GM18519 (cell line): ENCODE measurements around the gene COL23A1.
"Not testable (repeated sequence)": the region's sequence is repeated elsewhere in the genome, so short reads cannot be mapped to it uniquely, and the experiment has no call there.

Experiments
- ATAC-seq: cut with Tn5 transposase; IDR thresholded peaks from one replicate; pipeline ENCODE4 v1.9.1; 2021; ENCODE audit warnings: mild to moderate bottlenecking, moderate library complexity; ENCODE audit not compliant: unreplicated experiment, low FRiP score

COL23A1 gene

GRCh38 chr5:178319541-178320041 lies 270.6 kb downstream of the COL23A1 start:
- no peak for ATAC-seq

DNA sequence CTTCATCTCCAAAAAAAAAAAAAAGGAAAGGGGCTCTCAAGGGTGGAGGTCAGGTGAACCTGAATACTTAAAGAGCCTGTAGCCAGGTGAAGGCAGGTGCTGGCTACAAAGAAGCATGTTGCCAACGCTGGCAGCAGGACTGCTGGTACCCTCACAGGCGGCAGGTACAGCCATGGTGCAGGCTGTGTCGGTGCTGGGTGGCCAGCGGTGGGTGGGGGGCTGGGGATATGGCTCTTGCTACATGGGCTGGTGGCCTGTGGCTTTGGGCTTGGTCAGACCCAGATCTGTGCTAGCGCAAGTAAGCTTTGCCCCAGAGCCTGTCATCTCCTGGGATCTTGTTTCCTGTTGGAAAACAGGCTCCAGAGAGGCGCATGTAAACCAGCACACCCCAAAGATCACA lies 271.3 kb downstream of the COL23A1 start:
- no peak for ATAC-seq

GRCh38 chr5:178318382-178318781 lies 271.8 kb downstream of the COL23A1 start:
- no peak for ATAC-seq

GRCh38 chr5:178317727-178318126 lies 272.5 kb downstream of the COL23A1 start:
- not testable (repeated sequence) for ATAC-seq

GRCh38 chr5:178314961-178315820 lies 275.0 kb downstream of the COL23A1 start:
- ATAC-seq = no peak

DNA sequence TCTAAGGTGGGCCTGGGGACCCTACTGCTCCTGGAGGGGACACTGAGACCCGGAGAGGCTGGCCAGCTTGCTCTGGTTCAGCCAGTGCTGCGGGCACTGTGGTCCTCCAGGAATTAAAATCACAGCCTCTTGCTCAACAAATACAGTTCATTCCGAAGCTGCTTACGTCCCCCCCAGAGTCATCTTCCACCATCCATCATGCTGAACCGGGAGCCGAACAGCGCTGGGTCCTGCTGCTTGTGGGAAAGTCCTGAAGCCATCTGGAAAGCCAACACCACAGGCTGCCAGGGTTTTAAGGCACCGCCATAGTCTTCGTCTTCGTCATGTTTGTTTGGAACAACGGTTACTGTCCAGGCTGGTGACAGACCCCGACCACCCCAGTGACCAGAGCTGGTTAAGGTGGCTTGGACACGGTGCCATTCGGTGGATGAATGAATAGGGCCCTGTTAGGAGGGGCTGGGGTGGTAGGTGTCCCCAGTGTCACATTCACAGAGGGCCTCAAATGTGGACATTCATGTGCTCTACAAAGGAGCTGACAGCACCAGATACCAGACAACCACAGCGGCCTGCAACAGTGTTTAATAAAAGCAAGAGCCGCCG lies 276.0 kb downstream of the COL23A1 start:
- ATAC-seq = no peak

DNA sequence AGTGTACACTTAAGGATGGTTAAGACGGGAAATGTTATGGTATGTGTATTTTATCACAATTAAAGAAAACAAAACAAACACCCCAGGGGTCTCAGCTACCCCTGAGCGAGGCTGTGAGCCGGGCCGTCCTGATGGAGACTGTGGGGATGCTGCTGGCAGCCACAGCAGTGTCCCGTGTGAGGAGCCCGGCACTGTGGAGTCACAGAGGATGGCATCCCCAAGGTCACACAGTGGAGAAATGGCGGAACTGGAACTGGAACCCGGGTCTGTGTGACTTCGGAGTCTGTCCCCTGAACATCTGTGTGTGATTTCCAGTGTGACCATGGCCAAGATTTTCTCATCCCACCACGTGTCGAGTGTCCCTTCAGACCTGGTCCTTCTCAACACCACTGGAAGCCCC lies 276.9 kb downstream of the COL23A1 start:
- no peak for ATAC-seq

GRCh38 chr5:178312880-178313282 lies 277.3 kb downstream of the COL23A1 start:
- no peak for ATAC-seq

DNA sequence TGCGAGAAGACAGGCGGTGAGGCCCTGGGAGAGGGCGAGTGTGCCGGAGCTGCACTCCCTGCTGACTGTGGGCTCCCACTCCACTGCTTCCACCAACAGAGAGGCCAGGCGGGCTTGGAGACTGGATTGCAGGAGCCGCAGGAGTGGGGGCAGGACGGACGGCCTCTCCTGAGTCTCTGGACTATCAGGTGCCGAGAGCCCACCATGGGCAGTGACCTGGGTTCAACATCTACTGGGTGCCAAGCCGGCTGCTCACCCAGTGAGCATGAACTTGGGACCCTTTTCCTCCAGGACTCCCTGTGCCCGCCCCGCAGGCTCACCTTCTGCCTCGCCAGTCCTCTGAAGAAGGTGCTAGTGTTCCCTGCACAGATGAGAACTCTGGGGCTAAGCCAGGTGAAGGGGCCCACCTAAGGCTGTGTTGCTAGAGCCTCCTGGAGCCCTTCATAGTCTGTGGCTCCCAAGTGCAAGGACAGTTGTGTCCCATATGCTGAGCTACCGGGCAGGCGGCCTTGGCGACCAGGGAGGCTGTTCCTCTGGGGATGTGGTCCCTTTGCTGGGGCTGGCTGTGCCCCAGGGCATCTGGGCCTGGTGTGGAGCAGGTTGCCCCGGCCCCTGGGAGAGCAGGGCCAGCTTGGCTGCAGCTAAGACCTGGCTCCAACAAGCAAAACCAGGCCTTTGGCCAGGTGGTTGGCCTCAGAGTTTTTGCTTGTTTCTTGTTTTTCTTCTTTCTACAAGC lies 279.9 kb downstream of the COL23A1 start:
- ATAC-seq = no peak

GRCh38 chr5:178309271-178310013 lies 280.8 kb downstream of the COL23A1 start:
- ATAC-seq = no peak

DNA sequence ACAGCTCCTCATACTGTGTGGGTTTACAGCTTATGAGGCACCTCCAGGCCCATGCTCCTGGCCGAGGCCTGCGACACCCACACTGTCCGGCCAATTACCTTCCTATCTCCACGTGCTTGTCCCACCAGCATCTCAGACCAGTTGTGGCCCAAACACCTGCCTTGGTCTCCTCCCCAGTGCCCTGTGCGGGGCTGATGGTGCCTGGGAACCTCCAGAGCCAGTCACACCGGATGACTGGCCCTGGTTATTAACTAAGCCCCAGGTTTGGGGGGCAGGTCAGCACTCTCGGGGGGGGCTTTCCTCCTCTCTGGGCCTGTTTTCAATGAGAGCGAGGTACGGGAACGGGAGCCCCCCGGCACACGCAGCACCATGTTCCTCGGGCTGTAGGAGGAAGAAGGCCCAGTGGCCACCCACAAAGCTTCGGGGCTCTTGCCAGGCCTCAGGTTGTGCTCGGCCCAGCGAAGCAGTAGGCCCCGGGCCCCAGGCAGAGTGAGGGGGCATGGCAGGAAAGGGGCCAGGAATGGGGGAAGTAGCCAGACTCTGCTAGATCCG lies 281.6 kb downstream of the COL23A1 start:
- no peak for ATAC-seq

DNA sequence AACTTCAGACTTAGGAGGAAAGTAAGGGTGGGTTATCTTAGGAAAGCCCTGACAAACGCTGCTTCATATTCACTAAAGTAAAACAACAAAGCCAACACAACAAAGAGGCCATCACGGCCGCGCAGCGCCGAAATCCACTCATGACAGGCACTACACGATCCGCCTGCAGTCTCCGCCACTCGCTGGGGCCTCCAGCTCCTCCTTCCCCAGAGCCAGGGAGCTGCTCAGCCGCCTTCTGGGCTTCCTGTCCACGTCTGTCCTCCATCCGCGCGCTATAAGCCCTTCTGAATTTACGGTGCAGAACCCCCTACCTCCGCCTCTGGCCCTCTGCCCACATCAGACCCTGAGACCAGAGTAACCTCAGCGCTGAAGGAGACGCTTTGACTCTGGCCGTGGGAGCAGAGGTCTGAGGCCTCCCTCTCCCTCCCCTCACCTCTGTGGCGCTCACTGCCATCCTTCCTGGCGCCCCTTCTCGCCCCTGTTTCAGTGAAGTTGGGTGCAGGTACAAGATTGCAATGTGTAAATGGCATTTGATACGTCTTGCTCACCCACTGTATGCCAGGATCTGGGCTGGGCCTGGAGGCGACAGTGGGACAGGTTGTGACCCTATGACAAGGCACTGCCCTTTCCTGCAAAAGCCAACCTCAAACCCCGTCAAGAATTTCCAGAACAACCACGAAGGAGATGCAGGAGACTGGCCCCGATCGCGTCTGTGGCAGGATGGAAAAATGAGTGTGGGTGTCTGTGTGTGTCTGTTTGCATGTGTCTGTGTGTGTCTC lies 282.7 kb downstream of the COL23A1 start:
- no peak for ATAC-seq

- no peak for ATAC-seq
Measured at GRCh38 chr5:178306430-178307225, 283.6 kb downstream of the COL23A1 start.

DNA sequence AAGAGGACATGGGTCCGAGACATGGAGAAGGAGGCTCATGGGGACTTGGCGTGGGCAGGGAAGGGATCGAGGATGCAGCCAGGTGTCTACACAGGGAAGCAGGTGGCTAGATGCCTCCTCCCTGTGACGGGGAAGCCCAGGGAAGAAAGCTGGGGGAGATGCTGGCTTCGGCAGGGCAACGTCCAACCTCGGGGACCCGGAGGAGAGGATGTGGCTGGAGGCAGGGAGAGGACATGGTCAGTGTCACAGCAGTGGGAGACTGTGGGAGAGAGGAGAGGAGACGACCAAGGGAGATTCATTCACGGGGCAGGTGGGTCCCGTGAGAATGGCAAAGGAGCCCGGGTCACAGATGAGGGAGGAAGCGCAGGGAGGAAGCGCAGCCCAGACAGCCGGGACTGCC lies 284.4 kb downstream of the COL23A1 start:
- ATAC-seq = no peak

GRCh38 chr5:178304761-178305645 lies 285.2 kb downstream of the COL23A1 start:
- ATAC-seq = no peak

DNA sequence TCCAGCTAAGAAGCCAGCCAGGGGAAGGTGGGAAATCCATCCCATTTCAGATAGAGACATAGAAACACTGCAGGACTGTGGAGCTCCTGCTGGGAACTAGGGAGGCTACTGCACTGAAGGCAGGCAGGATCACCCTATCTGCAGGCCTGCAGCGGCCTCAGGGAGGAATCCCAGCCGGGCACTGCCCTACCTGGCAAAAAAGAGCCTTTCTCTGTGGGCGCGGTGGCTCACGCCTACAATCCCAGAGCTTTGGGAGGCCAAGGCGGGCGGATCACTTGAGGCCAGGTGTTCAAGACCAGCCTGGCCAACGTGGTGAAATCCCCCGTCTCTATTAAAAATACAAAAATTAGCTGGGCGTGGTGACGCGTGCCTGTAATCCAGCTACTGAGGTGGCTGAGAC lies 286.2 kb downstream of the COL23A1 start:
- ATAC-seq = no peak

DNA sequence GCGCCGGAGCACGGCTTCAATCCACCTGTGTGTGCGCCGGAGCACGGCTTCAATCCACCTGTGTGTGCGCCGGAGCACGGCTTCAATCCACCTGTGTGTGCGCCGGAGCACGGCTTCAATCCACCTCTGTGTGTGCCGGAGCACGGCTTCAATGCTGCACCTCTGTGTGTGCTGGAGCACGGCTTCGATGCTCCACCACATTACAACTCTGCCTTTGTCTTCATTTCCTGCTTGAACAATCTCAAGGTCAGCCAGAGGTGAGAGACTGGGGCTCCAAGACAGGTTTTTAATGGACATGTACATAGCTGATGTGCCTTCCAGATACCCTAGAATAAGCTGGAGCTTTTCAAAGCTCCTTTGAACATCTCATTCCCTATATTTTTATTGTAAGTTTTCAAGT lies 287.9 kb downstream of the COL23A1 start:
- not testable (repeated sequence) for ATAC-seq

DNA sequence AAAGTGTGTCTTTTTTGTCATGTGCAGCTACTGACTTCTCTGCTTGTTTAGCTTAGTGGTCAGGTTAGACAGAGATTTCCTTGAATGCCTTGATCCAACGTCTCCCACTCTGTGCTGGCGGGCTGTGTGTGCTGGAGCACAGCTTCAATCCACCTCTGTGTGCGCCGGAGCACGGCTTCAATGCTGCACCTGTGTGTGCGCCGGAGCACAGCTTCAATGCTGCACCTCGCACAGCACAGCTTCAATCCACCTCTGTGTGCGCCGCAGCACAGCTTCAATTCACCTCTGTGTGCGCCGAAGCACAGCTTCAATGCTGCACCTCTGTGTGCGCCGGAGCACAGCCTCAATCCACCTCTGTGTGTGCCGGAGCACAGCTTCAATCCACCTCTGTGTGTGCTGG lies 288.6 kb downstream of the COL23A1 start:
- ATAC-seq = no peak
